Activated T-cell treated with anti-CD3 and anti-CD28 coated beads for 24 hours (primary cell): ENCODE data around the gene KCNK4.
"Not testable (repeated sequence)": the region's sequence is repeated elsewhere in the genome, so short reads cannot be mapped to it uniquely, and the experiment has no call there.

Source experiments
- DNase-seq: peaks from one replicate; pipeline ENCODE4 v3.0.0-alpha.2; 2020; ENCODE audit warnings: low read depth

The KCNK4 gene

DNA sequence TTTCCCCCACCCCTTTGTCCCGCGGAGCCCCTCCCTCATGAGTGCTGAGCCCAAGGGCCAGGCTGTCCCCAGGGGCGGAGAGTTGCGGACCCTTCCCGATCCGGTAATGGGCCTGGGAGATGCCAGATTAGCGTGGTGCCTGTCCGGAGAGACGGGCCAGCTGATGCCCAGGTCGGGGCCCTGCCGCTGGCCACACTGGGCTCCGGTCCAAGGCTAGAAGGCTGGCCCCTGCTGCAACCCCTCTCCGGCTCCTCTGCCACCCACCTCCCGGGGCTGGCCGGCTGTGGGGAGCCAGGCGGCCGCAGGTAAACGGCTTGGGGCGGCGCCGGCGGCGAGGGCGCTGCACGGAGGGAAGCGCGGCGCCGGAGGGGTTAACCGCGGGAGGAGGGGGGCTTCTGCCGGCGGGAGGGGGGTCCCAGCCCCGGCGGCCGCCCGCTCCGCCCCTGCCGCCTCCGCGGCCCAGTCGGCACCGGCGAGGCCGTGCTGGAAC, at the start of gene KCNK4:
Gene KCNK4 (plus strand): TSS at position 41 of the 490 bp plus-strand sequence. CDS start 1,717 bp downstream, outside the sequence.
- DNase-seq = no peak

DNA sequence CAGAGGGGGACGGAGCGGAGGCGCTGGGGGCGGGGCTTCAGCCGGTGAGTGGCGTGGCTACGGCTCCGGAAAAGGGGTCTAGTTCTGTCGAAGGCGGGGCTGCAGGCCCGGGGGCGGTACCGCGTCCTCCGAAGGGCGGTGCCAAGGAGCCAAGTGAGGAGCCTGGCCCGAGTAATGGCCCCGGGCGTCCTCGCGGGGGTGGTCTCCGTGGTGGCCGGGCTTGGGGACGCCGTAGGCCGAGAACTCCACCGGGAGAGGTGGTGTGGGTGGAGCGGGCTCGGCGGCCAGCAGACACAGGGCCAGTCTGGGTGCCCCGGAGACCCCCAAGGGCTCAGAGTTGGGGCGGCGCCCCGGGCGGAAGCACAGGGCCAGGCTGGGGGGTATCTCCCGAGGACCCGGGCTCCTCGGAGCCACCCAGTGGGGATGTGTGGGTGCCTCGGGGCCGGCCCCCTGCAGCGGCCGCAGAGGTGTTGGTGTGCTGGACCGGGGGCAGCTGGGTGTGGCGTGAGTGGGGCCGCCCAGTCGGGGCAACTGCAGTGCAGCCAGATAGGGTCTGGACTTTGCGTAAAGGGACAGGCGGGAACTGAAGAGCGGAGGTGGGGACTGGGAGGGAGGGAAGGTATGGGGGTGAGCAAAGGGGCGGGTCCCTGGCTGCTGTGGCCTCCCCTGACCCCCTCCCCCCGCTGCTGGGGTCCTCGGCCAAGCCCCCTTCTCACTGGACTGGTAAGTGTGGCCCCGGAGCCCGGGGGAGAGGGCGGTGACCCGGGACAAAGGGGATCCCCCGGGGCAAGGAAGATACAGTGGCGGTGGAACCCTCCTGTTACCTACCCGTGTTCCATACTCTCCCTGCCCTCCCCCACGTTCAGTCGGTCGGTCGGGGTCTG, 49.4 kb upstream of the KCNK4 start:
- DNase-seq = no peak

DNA sequence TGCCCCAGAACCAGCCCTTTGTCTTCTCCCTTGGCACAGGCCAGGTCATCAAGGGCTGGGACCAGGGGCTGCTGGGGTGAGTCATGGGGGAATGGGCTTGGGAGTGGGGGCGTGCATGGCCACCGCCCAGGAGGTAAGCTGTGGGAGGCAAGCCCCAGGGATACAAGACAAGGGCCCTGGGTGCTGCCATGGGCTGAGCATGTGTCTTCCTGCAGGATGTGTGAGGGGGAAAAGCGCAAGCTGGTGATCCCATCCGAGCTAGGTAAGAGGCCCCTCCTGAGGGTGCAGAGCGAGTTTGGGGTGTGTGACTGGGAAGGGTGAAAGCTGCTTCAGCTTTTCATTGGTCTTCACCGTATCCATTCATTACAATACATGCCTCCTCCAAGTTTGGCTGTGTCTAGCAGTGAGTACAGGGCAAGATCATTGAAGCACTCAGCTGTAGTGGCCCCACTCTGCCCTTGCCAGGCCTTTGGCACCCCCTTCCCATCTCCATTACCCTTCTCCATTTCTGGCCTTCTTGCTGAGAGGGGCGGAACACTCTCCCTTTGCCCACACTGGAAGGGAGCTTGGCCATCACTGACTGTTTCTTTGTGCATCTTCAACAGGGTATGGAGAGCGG, 47.8 kb upstream of the KCNK4 start:
- DNase-seq = no peak

DNA sequence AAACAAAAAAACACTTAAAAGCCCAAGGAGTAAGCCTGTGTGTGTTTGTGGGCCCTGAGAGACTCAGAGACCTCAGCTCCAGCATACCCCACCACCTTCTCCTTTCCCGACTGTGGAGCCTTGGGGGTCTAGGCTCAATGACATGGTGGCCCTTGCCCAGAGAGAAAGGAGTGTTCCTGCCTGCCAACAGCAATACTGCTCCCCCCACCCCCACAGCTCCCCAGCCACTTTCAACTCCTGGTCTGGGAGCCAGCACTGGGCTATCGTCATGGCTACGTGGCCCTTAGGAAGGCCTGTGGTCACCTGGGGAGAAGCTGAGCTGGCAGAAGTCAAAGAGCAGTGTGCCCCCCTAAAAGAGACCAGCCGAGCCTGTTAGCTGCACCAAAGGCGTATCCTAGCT, 47.0 kb upstream of the KCNK4 start:
- DNase-seq = no peak

DNA sequence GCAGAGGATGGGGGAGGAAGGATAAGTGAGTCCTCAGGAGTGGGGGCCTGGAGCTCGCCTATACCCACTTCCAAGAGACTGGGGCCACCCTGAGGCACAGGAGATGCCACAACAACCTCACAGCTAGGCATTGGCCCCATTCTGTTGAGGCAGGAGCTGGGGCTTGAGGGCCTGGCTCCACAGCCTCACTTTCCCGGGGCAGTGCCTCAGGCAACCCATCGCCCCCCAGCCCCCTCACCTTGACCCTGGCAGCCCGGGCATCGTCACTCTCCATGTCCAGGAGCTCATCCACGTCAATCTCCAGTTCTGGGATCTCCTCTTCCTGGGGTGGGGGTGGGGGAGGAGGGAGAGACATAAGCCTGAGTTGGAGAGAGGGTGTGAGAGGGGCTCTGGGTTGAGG, 46.1 kb upstream of the KCNK4 start:
- no peak for DNase-seq

DNA sequence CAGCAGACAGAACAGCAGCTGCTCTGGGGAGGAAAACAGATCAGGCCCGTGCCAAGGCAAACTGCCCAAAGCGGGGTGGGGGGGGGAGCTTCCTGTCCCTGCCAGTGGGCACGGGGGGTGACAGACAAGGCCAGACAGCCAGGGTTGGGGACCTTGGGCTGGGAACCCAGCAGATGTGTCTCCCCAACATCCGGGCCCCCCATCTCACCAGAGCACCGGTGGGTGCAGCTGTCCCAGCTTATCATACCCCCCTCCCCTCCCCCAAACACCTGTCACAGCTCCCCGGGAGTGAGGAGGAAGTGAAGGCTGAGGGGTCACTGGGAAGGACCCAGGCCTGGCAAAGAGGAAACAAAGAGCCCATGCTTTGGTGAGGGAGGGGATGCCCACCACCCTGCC, 45.7 kb upstream of the KCNK4 start:
- DNase-seq = no peak

DNA sequence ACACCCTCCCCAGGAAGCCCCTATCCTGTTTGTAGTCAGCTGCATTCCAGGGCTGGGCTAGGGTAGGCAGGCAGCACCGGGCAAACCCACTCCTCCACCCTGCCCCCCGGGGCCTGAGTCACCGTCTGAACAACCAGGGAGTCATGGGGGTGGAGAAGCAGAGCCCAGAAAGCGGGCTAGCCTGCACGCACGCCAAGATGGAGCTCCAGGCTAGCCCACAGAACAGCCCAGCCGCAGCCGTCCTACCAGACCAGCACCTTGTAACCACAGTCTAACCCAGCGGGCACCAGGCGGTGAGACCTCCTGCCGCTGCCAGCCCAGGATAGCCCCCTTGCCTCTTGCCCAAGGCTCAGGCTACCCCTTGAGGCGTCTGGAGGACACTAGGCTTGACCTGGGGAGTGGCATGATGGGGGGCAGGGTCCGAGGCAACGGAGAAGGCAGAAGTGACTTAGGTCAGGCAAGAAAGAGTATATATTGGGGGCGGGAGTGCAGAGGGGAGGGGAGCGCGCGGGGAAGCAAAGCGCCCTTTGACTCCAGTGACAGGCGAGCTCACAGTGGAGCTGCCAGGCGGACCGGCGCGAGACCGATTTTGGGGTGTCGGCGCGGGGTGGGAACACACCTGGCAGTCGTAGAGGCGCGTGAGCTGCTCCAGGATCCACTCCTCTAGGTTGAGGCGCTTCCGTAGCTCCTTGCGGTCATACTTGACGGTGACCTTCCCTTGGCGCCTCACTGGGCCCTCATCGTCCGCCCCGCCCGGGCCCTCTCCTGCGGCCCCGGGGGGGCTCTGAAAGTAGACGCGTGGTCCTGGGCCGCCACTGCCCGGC, 45.1 kb upstream of the KCNK4 start:
- peak; percentile 74 for DNase-seq

DNA sequence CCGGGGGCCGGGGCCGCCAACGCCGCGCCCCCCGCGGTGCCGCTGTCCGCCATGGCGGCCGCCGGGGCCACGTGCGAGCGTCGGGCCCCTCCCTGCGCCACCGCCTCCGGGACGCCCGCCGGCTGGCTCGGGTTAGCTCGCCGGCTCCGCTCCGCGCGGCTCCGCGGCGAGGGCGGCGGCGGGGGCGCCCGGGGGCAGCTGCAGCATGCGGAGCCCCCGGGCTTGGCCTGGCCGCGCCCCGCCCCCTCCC, 44.6 kb upstream of the KCNK4 start:
- not testable (repeated sequence) for DNase-seq

DNA sequence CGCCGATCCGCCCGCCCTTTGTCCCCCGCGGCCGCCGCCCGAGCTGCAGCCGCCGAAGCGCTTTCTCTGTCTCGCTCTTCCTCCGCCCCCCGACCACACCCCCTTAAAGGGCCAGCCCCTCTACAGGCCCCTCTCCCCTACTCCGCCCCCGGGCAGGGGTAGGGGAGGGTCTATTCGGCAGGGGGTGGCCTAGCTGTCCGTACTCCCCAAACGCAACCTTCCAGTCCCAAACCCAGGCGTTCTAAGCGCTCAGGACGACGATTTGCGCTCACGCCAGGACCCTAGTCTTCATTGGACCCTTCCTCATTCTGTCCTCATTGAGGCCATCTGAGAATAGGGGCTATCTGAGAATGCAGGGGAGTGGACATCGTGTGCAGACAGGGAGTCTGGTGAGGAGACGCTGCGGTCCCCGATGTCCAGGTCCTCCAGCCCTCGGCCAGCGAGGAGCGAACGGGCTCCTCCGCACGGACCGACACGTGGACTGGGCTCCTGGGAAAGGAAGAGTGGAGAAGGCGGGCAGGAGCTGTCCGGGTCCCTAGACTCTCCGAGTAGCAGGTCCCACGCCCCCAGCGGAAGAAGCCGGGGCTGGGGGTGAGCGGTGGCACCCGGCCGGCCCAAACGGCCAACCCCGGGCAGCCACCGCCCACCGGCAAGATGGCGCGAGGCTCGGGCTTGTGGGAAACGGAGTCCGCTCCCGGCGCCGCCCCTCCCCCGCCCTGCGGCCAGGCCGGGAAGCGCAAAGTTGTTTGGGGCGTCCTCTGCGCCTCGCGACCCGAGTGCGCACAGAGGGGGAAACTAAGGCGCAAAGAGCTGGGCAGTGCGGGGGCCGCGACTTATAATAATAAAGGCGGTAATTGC, 44.0 kb upstream of the KCNK4 start, which contains the start of gene PPP1R14B:
Gene PPP1R14B (minus strand): TSS at position 73 of the 858 bp plus-strand sequence. CDS start 270 bp downstream, outside the sequence.
- peak; percentile 76 for DNase-seq

DNA sequence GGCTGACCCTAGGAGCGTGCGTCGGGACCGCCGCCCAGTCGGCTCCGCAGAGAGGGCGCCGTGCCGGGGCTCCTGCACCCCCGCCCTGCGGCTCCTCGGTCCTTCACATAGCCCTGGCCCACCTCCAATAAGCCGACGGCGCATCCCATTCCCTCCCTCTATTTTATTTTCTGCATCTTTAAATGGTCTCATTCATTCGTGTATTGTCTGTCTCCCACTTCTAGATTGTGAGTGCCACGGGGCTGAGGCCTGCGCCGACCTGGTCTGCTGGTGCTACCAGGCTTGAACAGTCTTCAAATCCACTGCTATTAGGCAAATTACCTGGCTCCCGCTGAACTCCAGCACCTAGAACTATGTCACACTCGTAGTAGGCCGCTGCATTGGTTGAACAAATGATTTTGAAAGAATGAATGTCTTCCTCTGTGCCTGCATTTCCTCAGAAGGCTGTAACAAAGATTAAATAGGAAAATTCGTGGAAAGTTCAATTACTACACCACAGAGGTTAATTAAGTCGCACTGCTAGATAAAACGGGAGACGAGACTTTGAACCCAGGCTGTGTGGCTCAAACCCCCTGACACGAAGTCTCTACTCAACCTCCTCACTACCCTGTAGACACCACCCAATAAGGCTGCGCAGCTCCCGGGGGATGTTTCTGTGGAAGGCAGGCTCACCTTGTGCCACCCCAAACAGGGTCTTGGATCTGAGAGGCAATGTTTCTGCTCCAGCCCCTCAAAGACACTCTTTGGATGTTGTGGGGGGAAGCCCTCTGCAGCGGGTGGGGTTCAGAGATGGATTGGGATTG, 43.2 kb upstream of the KCNK4 start:
- no peak for DNase-seq

DNA sequence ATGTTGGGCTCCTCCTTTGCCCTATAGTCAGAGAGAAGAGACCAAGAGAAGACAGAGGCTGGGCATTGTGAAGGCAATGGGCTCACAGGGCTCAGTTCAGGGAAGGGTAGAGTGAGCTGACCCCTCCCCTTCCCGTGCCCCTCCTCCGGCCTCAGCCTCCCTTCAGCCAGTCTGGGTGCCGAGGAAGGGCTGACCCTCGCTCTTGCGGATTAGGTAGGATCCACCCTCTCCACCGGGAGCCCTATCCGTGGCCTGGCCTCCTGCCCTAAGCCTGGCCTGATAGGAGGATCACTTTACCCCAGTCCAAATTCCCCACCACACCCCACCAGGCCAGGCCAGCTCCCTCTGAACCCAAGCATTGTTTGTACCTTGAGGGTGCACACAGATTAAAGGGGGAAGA, 42.5 kb upstream of the KCNK4 start:
- no peak for DNase-seq

DNA sequence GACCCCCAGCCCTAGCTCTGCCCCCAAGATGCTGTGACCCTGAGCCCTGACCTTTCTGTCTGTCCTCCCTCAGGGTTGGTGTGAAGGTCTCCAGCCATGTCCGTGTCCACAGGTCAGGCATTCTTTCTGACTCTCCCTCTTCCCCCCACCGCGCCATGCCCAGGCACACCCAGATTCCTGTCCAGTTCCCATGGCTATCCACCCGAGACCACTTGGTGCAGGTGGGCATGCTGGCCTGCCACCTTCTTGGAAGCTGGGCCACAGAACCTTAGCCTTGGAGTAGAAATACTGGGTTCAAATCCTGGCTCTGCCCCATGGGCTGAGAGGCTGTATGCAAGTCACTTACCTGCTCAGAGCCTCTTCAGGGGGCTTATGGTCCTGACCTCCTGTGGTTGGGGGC, 42.1 kb upstream of the KCNK4 start:
- no peak for DNase-seq

DNA sequence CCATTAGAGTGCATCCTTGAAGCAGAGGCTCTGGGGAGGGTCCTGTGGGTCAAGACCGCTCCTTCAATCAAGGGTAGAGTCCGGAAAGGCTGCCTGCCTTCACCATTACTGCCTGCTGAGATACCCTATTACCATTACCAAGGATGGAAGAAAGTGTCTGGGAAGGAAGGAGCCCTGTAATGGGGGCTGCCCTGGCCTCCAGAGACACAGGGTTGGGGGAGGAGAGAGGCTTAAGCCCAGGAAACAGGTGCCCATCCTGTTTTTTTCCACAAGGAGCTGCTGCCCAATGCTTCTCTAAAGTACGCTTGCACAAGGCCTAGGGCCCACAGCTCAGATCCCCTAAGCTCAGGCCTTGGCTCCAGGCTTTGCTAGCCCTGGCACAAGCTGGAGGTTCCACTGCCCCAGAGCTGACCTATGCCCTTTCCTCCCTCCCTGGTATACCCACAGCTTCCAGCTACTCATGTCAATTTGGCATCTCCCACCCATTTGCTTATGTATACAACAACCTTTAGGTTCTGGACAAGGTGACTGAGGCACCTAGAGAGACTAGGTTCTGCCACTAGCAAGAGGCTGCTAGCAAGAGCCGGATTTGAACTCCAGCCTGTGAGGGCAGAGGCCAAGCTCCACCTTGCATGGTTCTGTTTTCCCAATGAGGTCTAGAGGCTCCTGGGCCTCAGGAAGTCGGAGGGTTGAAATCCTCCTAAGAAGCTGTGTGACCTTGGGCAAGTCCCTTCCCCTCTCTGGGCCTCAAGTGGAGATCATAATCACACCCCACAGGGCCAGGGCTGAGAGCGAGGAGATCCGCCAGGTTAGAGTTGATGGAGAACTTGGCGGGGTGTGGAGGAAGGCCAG, 41.3 kb upstream of the KCNK4 start:
- no peak for DNase-seq

DNA sequence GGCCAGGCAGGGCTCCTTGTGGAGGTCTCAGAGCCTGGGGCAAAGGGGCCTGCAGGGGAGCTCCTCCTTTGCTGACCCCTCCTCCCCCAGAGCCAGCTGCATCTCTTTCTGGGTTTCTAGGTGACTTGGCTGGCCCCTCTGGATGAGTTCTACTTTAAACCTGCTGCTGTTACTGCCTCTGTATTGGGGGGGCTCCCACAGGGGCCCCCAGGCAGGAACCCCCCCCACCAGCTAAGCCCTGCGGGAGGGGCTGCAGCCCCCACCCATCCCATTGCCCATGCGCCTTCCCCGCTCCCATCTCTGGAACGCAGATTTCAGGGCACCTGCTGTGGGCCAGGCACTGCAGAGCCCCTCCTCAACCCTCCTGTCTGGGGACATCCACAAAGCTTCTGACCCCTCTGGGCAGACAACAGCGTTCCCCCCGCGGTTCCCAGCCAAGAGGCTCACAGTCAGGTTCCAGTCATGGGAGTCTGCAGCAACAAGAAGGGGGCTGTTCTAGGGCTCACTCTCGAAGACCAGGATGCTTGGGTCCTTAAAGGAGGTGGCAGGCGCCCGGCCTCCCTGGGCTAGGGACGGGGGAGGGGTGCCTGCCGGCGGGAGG, 40.6 kb upstream of the KCNK4 start:
- no peak for DNase-seq

DNA sequence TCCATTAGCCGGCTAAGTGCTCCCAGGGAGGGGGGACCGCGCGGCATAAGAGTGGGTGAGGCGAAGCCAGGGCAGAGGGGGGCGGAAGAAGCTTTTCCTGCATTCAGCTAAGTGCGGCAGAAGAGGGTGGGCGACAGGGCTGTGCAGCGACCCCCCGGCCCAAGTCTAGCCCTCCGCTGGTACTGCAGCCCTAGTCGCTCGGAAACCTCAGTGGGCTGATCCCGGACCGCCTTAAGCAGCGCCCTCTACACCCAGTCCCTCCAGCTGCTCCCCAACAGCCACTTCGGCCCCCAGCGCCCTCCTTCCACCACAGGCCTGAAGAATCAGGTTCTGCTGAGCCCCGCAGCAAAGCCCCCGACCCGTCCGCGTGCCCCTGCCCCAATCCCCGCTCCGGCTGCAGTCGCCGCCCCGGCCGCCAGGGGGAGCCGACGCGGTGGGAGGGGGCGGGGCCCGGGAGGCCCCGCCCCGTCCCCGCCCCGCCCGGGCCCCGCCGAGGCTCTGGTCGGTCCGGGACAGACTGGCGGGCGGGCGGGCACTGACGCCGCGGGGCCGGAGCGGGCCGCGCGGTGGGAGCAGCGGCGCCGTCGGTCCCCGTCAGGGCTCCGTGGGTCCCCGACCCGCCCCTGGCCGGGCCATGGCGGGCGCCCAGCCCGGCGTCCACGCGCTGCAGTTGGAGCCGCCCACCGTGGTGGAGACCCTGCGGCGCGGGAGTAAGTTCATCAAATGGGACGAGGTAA, 39.9 kb upstream of the KCNK4 start, which contains the start of gene PLCB3:
Gene PLCB3 (plus strand): TSS at position 515 of the 737 bp plus-strand sequence. CDS start 120 bp downstream, at position 635.
- DNase-seq = no peak

DNA sequence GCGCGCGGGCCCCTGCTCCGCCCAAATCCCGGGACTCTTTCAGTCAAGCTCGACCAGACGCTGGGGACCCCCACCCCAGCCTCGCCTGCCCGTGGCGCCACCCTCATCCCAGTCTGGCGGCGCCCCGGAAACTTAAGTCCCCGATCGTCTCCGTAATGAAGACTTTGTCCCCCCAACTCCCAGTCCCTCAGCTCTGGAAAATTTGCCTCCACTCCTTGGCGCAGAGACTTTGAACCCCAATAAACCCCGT, 39.4 kb upstream of the KCNK4 start:
- DNase-seq = no peak

DNA sequence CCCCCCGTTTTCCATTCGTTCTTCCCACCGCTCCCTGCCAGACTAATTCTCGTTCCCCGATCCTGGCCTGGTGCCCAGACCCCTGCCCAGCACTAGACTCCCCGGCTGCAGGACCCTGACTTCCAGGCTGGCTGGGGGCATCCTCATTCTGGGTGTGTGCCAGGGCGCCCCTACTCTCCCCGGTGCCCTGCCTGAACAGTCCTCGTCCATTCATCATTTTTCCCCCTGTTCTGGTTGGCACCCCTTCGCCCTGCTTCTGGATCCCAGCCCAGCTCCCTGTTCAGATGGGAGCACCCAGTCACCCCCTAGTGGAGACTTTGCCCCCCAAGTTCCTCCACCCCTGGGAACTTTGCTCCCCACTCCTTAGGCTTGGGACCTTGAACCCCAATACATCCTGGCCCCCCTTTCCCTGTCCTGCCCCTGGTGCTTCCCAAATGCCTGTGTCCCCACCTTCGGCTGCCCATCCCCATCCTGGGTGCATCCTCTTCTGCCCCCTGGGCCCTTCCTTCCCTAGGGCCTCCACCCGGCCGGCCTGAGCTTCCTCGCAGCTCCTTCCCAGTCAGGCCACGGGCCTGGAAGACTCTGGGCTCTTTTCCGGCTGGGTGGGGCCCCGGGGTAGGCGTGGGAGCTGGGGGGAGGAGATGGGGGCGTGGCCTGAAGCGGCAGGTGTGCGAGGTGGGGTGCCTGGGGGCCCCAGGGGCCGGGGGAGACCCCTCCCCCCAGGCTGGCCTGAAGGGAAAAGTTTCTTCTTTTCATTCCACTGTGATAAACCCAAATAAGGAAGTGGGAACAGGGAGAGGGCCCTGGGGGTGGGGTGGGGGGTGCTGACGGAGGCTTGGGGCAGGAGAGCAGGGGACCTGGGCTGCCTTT, 38.9 kb upstream of the KCNK4 start:
- DNase-seq = no peak

DNA sequence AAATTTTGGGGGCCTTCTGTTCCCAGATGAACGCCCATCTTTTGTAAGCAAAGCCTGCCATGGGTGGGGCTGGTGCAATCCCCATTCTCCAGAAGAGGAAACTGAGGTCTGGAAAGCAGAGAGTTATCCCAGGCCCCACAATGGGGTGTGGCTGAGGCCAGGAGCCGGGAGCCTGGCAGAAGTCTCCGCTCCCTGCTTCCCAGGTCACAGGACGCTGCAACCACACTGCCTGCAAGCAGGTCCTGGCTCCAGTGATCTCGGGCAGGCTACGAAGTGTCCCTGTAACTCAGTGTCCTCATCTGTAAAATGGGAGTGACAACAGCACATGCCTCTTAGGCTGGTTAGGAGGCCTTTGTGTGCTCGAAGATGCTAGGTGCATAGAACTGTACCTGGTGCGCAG, 38.1 kb upstream of the KCNK4 start:
- no peak for DNase-seq
